Ishikawa (cell line): ENCODE data around the gene KNDC1.

Experiments used
- CEBPB ChIP-seq: IDR thresholded peaks from 2 replicates; pipeline ENCODE4 v1.6.1; 2012
- CREB1 ChIP-seq: IDR thresholded peaks from 2 replicates; pipeline ENCODE4 v1.6.1; 2012; ENCODE audit warnings: low read depth
- EGR1 ChIP-seq: IDR thresholded peaks from 2 replicates; pipeline ENCODE4 v1.6.1; 2012
- EP300 ChIP-seq: IDR thresholded peaks from 2 replicates; pipeline ENCODE4 v1.6.1; 2012; ENCODE audit warnings: borderline replicate concordance
- FOXM1 ChIP-seq: IDR thresholded peaks from 2 replicates; pipeline ENCODE4 v1.6.1; 2012; ENCODE audit warnings: low read depth, borderline replicate concordance
- NFIC ChIP-seq: IDR thresholded peaks from 2 replicates; pipeline ENCODE4 v1.6.1; 2012
- RAD21 ChIP-seq: IDR thresholded peaks from 2 replicates; pipeline ENCODE4 v1.6.1; 2012; ENCODE audit warnings: low read depth
- TAF1 ChIP-seq: IDR thresholded peaks from 2 replicates; pipeline ENCODE4 v1.6.1; 2012; ENCODE audit warnings: low read depth, mild to moderate bottlenecking
- TCF12 ChIP-seq: IDR thresholded peaks from 2 replicates; pipeline ENCODE4 v1.6.1; 2012; ENCODE audit warnings: low read depth
- TEAD4 ChIP-seq: IDR thresholded peaks from 2 replicates; pipeline ENCODE4 v1.6.1; 2012
- YY1 ChIP-seq: IDR thresholded peaks from 2 replicates; pipeline ENCODE4 v1.6.1; 2012; ENCODE audit warnings: low read depth
- ZBTB7A ChIP-seq: IDR thresholded peaks from 2 replicates; pipeline ENCODE4 v1.6.1; 2012; ENCODE audit warnings: low read depth
- TF ChIP-seq, protein P1 (sequence below): IDR thresholded peaks from 2 replicates; pipeline ENCODE4 v1.6.1; 2012; ENCODE audit warnings: low read depth, mild to moderate bottlenecking
- TF ChIP-seq, protein P2 (sequence below): IDR thresholded peaks from 2 replicates; pipeline ENCODE4 v1.6.1; 2012
- TF ChIP-seq, protein P3 (sequence below): IDR thresholded peaks from 2 replicates; pipeline ENCODE4 v1.6.1; 2012

Gene KNDC1

DNA sequence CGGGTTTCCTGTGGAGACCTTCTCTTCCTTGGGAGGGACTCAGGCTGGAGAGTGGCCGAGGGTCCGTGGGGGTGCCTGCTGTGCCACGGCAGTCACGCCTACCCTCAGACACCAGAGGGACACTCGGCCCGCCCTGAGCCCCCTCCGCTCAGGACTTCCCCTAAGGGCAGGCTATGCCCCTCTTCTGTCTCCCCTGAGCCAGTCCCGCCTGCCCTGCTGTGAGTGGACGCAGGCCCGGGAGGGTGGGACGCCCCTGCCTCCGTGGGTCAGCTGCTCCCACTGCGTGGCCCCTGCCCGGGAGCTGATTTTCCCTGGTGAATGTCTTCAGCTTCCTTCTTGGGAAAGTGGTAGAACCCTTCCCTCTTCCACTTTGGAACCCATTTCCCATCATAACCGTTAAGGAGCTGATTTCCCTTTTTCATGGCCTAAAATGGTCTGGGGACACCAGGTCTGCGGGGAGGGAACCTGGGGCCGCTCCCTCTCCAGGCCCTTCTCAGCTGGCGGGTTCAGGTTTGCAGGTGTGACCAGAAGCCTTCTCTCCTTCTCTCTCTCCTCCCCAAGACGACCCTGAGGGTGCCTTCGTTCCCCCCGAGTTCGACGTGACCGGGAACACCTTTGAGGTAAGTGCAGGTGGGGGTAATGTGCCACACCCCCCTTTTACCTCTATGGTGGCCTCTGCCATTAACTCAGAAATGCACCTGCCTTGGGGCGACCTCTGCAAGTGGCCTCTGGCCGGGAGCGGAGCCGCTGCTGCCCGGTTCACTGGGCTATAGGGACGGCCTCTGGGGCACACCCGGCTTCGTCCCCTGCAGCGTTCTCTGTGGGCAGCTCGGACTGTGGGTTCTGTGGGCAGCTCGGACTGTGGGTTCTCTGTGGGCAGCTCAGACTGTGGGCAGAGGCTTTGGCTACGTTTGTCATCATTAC, 7.9 kb downstream of the KNDC1 start:
- TF ChIP-seq NFIC, result no peak
- TF ChIP-seq, protein P1, sequence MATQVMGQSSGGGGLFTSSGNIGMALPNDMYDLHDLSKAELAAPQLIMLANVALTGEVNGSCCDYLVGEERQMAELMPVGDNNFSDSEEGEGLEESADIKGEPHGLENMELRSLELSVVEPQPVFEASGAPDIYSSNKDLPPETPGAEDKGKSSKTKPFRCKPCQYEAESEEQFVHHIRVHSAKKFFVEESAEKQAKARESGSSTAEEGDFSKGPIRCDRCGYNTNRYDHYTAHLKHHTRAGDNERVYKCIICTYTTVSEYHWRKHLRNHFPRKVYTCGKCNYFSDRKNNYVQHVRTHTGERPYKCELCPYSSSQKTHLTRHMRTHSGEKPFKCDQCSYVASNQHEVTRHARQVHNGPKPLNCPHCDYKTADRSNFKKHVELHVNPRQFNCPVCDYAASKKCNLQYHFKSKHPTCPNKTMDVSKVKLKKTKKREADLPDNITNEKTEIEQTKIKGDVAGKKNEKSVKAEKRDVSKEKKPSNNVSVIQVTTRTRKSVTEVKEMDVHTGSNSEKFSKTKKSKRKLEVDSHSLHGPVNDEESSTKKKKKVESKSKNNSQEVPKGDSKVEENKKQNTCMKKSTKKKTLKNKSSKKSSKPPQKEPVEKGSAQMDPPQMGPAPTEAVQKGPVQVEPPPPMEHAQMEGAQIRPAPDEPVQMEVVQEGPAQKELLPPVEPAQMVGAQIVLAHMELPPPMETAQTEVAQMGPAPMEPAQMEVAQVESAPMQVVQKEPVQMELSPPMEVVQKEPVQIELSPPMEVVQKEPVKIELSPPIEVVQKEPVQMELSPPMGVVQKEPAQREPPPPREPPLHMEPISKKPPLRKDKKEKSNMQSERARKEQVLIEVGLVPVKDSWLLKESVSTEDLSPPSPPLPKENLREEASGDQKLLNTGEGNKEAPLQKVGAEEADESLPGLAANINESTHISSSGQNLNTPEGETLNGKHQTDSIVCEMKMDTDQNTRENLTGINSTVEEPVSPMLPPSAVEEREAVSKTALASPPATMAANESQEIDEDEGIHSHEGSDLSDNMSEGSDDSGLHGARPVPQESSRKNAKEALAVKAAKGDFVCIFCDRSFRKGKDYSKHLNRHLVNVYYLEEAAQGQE, result no peak

DNA sequence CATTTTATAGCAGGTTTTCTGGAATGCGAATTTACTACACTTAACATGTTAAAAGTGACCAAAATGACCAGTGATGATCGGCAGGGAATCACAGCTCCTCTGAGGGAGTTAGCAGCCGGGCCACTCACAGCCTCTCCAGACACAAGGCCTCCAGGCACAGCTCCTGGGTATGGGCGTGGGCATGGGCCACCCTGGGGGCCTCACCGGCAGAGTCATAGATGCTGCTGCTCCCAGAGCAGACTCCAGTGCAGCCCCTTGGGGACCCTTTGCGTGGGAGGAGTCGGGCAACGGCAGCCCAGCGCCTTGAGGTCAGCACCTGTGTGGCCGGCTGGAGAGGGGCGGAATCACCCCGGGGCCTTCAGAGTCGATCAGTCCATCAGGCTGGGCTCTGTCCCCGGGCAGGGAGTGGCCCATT, 8.6 kb downstream of the KNDC1 start:
- no peak for TF ChIP-seq FOXM1
- TF ChIP-seq CEBPB, result no peak
- TF ChIP-seq NFIC, result no peak
- TF ChIP-seq TEAD4, result no peak
- no peak for TF ChIP-seq YY1

DNA sequence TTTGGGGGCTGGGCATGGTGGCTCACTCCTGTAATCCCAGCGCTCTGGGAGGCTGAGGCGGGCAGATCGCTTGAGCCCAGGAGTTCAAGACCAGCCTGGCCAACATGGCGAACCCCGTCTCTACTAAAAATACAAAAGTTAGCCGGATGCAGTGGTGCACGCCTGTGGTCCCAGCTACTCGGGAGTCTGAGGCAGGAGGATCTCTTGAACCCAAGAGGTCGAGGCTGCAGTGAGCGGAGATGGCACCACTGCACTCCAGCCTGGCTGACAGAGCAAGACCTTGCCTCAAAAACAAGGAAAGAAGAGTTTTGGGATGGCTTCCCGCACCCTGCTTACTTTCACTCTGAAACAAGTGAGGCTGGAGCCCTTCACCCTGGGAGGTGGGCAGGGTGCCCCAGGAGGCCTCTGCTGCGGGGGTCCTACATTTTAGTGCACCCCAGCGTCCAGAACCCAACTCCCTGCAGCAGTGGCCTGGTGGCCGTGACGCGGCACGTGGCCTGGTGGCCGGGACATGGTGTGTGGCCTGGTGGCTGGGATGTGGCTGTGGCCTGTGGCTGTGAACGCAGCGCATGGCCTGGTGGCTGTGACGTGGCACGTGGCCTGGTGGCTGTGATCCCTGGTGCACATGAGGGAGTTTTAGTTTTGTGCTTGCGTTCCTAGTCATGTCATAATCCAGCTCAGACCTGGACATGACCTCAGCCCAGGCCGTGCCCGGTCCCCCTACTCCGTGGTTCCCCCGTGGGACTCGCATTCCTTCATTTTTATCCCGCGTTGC, 9.3 kb downstream of the KNDC1 start:
- TF ChIP-seq EGR1 (no peak), CEBPB (no peak), NFIC (no peak), TEAD4 (no peak), RAD21 (no peak), TCF12 (no peak), ZBTB7A (no peak), TAF1 (no peak), CREB1 (no peak), FOXM1 (no peak), YY1 (no peak), EP300 (no peak)
- TF ChIP-seq, protein P2, sequence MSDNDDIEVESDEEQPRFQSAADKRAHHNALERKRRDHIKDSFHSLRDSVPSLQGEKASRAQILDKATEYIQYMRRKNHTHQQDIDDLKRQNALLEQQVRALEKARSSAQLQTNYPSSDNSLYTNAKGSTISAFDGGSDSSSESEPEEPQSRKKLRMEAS, result no peak
- TF ChIP-seq, protein P3, sequence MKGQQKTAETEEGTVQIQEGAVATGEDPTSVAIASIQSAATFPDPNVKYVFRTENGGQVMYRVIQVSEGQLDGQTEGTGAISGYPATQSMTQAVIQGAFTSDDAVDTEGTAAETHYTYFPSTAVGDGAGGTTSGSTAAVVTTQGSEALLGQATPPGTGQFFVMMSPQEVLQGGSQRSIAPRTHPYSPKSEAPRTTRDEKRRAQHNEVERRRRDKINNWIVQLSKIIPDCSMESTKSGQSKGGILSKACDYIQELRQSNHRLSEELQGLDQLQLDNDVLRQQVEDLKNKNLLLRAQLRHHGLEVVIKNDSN, result no peak
- TF ChIP-seq, protein P1, result no peak

DNA sequence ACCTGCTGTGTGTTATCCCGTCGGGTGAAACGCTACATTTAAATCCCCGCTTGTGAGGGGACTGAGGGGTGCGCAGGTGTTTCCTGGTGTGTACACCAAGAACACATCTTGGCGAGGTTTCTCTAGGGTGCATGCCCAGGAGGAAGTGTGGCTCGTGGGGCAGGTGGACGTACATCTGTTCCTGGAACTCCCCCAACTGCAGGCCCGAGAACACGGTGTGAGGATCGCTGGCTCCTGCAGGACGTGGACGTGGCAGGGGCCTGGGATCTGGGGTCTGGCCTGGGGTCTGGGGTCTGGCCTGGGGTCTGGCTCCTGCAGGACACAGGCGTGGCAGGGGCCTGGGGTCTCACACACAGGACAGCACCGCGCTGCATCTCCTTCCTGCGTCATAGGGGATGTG, 10.1 kb downstream of the KNDC1 start:
- TF ChIP-seq ZBTB7A, result no peak
- TF ChIP-seq RAD21, result no peak

DNA sequence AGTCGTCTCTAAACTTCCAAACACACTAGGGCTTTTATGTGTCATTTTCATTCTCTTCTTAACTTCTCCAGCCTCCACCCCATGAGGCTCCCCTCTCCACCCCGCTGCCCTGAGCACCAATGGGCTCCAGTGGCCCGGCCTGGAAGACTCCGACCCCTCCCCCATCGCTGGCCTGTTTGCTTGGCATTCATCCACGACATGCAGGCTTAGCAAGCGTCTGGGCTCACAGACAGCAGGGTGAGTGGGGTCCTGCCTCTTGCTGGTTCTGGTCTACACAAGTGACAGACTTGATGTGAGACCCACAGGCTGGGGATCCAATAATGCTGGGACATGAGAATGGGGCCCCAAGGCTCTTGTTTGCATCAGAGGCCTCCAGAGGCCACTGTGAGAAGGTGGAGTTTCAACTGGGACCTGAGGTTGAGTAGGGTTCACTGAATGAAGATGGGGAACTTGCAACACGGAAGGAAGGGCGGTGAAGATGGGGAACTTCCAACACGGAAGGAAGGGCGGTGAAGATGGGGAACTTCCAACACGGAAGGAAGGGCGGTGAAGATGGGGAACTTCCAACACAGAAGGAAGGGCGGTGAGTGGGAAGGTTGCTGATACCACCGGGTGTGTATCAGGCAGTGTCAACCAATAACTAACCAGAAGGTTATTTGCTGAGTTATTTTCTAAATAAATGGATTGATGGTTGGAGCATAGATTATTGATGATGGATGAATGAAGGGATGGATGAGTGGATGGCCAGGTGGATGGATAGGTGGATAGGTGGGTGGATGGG, 14.0 kb downstream of the KNDC1 start:
- TF ChIP-seq, protein P2, result no peak
- TF ChIP-seq YY1 (no peak), FOXM1 (no peak), EP300 (no peak)
- TF ChIP-seq, protein P1, result no peak
- TF ChIP-seq, protein P3, result no peak
